Measurements from ENCODE around the gene RGS11.

RGS11 gene

DNA sequence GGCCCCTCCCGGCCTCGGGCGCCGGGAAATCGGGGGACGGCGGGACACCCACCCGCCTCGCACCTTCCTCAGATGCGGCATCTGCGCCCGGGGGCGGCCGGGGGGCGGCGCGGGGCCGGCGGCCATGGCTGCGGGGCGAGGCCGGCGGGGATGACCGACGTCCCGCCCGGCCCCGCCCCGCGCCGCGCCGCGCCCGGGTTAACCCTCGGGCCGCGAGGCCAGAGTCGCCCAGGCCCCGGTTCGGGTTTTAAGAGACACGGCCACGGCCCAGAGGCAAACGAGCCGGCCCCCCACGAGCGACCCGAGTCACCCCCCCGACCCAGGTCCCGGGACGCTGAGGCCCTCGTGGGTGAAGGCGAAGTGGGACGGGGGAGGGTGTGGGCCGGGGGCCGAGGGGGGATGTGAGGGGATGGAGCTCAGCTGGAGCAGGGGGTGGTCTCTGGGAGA lies at the start of gene RGS11:
TSS of gene RGS11 (minus strand) at position 159 of the 447 bp plus-strand sequence. CDS start at position 126, 33 bp downstream.
- no peak for DNase-seq (ENCODE audit: low spot score)

GRCh38 chr16:324451-325334 lies 48.9 kb upstream of the RGS11 start:
- peak; percentile 53 for DNase-seq (ENCODE audit: low spot score)

DNA sequence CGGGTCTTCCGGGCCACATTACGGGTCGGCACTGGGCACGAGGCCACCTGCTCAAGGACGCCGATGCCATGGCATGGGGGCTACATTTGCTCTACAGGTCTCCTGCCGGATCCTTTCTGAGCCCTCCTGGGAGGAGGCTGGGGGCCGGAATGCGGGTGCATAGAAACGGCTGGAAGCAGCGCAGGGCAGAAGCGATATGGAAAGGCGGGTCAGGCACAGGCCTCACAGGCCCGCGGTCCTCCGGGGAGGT lies 48.4 kb upstream of the RGS11 start:
- DNase-seq (ENCODE audit: low spot score), result no peak

DNA sequence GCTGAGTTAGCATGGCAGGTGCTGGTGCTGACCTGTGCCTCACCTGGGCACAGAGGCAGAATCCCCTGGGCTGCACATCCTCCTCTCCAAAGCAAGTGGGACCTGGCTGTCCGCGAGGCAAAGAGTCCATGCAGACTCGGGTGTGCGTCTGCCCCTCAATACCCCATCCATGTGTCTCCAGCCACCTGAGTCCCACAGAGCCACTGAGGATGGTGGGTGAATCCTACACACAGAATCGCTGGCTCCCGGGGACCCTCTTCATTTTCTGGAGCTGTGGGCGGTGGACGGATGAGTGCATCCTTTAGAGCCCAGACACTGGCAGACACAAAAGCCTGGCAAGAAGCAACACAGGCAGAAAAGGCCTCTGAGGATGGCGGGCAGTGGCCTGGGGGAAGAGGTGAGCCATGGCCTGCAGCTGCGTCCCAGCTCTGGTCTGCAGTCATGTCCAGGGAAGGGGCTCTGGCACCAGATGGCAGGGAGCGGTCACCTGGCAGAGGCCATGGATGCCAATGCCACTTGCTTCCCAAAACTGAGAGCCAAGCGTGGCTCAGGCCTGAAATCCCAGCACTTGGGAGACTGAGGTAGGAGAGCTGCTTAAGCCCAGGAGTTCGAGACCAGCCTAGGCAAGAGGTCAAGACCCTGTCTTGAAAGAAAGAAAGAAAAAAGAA lies 46.9 kb upstream of the RGS11 start:
- DNase-seq (ENCODE audit: low spot score), result no peak

DNA sequence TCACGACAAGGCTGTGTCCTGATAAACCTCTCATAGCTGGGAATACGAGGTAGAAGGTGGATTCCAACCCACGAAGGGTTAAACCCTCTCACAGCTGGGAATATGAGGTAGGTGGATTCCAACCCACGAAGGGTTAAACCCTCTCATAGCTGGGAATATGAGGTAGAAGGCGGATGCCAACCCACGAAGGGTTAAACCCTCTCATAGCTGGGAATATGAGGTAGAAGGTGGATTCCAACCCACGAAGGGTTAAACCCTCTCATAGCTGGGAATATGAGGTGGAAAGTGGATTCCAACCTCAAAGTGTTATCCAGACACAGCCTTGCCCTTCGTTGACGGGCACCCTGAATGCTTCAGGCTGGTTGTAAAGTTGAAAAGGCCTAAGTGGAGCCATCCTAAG lies 45.8 kb upstream of the RGS11 start:
- no peak for DNase-seq (ENCODE audit: low spot score)

DNA sequence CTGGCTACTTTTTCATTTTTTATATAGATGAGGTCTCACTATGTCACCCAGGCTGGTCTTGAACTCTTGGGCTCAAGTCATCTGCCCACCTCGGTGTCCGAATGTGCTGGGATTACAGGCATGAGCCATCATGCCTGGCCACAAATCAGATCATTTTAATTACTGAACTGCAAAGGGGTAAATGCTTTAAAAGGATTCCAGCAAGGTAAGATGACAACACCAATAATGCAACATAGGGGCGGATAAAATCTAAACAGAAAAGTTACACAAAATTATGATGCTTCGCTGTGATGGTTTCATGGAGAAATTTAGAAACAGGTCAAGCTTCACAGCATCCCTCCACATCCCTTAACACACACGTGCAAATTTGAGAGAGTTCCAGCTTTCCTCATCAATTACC lies 44.5 kb upstream of the RGS11 start:
- DNase-seq (ENCODE audit: low spot score), result no peak

DNA sequence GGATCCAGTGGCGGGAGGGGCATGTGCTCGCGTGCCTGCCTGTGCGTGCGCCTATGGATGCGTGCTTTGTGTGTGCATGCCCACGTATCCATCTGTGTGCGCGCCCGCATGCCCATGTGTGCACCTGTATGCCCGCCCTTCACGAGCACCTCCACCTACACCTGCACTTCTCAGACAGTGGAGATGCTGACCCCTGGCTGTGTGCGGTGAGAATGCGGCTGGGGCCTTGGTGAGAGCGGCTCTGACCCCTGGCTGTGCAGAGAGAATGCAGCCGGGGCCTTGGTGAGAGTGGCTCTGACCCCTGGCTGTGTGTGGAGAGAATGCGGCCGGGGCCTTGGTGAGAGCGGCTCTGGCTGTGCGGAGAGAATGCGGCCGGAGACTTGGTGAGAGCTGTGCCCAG lies 42.9 kb upstream of the RGS11 start:
- no peak for DNase-seq (ENCODE audit: low spot score)

DNA sequence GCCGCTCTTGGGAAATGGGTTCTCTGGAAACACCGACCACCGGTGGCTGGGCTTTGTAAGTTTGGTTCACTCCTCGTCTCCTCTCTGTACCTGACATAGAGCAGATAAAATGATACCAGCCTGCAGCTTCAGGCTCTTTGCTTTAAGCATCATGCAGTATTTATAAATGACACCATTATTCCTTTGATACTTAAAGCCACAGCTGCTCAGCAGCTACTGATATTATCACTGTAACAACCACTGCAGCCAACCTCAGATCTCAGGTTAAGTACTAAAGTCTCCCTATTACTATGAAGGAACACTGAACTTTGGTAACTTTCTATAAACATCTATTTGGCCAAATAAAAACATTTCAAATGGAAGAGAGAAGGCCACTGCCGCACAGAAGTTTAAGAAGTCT lies 41.8 kb upstream of the RGS11 start:
- no peak for DNase-seq (ENCODE audit: low spot score)

- no peak for DNase-seq (ENCODE audit: low spot score)
Observed at GRCh38 chr16:316741-317464, 41.2 kb upstream of the RGS11 start.

GRCh38 chr16:314795-315299 lies 39.1 kb upstream of the RGS11 start:
- DNase-seq (ENCODE audit: low spot score), result no peak

DNA sequence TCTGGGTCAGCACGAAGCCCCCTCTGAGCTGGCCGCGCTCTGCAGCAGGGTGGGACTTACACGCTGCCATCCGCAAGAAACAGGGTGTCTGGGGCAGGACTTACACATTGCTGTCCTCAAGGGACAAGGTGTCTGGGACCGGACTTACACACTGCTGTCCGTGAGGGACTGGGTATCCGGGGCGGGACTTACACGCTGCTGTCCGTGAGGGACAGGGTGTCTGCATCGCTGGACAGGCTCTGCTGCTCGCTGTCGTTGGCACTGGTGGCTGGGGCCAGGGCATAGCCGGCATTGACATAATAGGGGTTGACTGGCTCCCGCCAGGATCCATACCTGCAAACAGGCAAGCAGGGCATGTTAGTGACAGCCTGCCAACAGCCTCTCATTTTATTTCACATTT lies 38.6 kb upstream of the RGS11 start:
- no peak for DNase-seq (ENCODE audit: low spot score)

DNA sequence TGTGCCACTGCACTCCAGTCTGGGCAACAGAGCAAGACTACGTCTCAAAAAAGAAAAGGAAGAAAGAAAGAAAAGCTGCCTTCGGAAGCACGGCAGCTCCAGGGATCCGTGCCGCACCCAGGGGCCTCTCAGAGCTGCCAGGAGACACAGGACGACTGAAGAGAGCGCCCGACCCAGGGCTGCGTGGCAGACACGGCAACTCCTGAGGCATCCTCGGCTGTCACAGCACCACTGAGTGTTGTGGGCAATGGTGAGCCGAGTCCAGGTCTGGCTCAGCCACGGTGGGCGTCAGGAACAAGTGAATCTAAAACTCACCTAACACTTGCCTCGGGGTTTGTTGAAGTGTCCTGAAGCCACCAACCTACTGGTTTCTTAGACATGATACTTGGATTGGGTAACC lies 36.0 kb upstream of the RGS11 start:
- DNase-seq (ENCODE audit: low spot score), result no peak

GRCh38 chr16:309476-309875 lies 33.7 kb upstream of the RGS11 start:
- no peak for DNase-seq (ENCODE audit: low spot score)

GRCh38 chr16:307691-308312 lies 32.1 kb upstream of the RGS11 start:
- DNase-seq (ENCODE audit: low spot score), result no peak

GRCh38 chr16:306911-307370 lies 31.2 kb upstream of the RGS11 start:
- DNase-seq (ENCODE audit: low spot score), result no peak

DNA sequence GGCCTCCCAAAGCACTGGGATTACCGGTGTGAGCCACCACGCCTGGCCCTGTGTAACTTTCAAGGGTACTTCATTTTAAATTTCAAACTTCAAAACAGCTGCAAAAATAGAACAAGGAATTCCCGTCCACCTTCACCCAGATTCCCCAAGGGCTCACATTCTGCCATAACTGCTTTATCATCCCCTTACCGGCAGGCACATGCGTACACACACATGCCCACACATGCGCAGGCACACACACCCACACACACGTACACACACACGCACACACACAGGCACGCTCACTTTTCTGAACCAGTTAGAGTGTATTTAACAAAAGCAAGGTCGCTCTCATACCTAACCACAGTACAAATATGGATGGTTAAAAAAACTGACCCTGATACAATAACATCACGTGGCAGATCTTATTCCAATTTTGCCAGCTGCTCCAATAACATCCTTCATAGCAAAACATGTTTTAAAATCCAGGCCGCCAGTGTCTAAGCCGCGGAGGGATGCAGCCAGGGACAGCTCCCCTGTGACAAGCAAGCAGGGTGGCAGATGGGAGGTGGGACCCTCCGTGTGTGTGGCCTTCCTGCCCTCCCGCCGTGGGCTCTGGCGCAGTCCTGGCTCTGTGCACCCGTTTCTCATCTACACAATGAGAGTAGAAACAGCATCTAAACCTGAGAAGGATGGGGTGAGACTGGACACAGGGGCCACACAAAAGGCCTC lies 30.3 kb upstream of the RGS11 start:
- no peak for DNase-seq (ENCODE audit: low spot score)

- no peak for DNase-seq (ENCODE audit: low spot score)
Observed at GRCh38 chr16:303760-304505, 28.2 kb upstream of the RGS11 start.

DNA sequence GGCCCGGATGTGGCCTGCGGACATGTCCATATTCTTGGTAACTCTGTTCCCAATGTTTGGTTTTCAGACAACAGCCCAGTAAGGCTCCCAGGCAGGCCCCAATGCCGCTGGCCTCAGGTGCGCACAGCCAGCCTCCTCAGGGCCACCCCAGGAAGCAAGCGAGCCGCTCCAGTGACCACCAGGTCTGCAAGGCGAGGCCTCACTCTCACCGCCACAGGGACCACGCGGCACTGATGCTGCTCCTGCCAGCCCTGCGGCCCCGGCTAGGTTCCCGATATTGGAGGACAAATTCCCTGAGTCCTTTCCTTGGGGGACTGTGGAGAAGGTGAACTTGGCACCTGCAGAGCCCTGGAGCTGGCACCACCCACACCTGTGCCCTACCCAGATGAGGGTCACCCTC lies 26.2 kb upstream of the RGS11 start:
- no peak for DNase-seq (ENCODE audit: low spot score)

GRCh38 chr16:301235-301634 lies 25.5 kb upstream of the RGS11 start:
- no peak for DNase-seq (ENCODE audit: low spot score)

GRCh38 chr16:297832-298231 lies 22.1 kb upstream of the RGS11 start:
- no peak for DNase-seq (ENCODE audit: low spot score)

Data from germinal center (tissue), 1 donor.